Calu3 (cell line): ENCODE results near the gene SYCE1L. TPM values are rescaled to one million over a fixed set of nuclear protein-coding genes. Genes with fewer than 3 reads are reported as not detected.
"Not testable (repeated sequence)": the region's sequence is repeated elsewhere in the genome, so short reads cannot be mapped to it uniquely, and the experiment has no call there.

Experiments
- BruUV-seq: library from RNA; stranded (reverse); fragments of 400-500 nt; replicated peaks from 2 replicates; lab custom pipeline; 2021; lab: Mats Ljungman, UMichigan
- CTCF ChIA-PET: fragments of 300-600 bp; sonication (Branson Sonifier 250); formaldehyde crosslinking; loops from one replicate; lab custom pipeline; 2022; ENCODE audit warnings: antibody characterized with exemption; lab: Charles Lee
- DNase-seq: peaks from one replicate; pipeline ENCODE4 v3.0.0; 2022
- H3K27ac Mint-ChIP-seq: one replicate; pipeline ENCODE4 v1.8.0; 2022; ENCODE audit warnings: mixed read lengths; ENCODE audit not compliant: unreplicated experiment
- H3K27me3 Mint-ChIP-seq: one replicate; pipeline ENCODE4 v1.8.0; 2022; ENCODE audit warnings: mixed read lengths; ENCODE audit not compliant: unreplicated experiment
- H3K36me3 Mint-ChIP-seq: one replicate; pipeline ENCODE4 v1.8.0; 2022; ENCODE audit warnings: mild to moderate bottlenecking, moderate library complexity, mixed read lengths; ENCODE audit not compliant: insufficient read depth, unreplicated experiment
- H3K4me1 Mint-ChIP-seq: one replicate; pipeline ENCODE4 v1.8.0; 2022; ENCODE audit warnings: mild to moderate bottlenecking, low read depth, mixed read lengths; ENCODE audit not compliant: unreplicated experiment
- H3K4me3 Mint-ChIP-seq: one replicate; pipeline ENCODE4 v1.8.0; 2022; ENCODE audit warnings: mild to moderate bottlenecking, low read depth, moderate library complexity, mixed read lengths; ENCODE audit not compliant: unreplicated experiment
- H3K9me3 Mint-ChIP-seq: one replicate; pipeline ENCODE4 v1.8.0; 2022; ENCODE audit warnings: low read depth, mixed read lengths; ENCODE audit not compliant: unreplicated experiment
- CTCF ChIP-seq: fragments of 200-600 bp; IDR thresholded peaks from one replicate; pipeline ENCODE4 v1.8.0; 2022; ENCODE audit warnings: antibody characterized with exemption; ENCODE audit not compliant: unreplicated experiment
- intact Hi-C: fragments of 100-400 bp; cut with micrococcal nuclease; formaldehyde crosslinking; loops from one replicate; pipeline ENCODE4 v1.10.0; 2022; ENCODE audit not compliant: unreplicated experiment
- total RNA-seq: library from RNA; stranded (reverse); gene quantifications from 2 replicates; pipeline ENCODE4 v1.2.3, GENCODE V29; 2022

SYCE1L gene
- total RNA-seq, 1 experiment from 2014 or later: 6.2 TPM

- Mint-ChIP-seq H3K27ac (no peak overlapping the region), H3K36me3 (no peaks in the 10 kb centered on the region), H3K9me3 (no peaks in the 10 kb centered on the region), H3K27me3 (peaks cover 64% of the 10 kb centered on the region), H3K4me3 (no peak overlapping the region), H3K4me1 (no peaks in the 10 kb centered on the region)
- CTCF ChIA-PET: interaction anchor here (1.1 to 2.1 kb wide), 5 partner anchors 40 to 1383 kb away, joined by 3 to 10 read pairs (median 4); no protein-coding TSS in a partner anchor
- peak; percentile 66 for DNase-seq
- no TSS peak for BruUV-seq
- peak; percentile 56 for TF ChIP-seq CTCF
- intact Hi-C loops: loop anchor here (1.0 to 10.0 kb wide), 6 partner anchors 129 to 1527 kb away; partner anchors contain the start of genes KARS1 and TERF2IP
Observed at GRCh38 chr16:77171745-77172635, 27.2 kb upstream of the SYCE1L start.

GRCh38 chr16:77172951-77173350, 26.3 kb upstream of the SYCE1L start:
- no peak for TF ChIP-seq CTCF
- no peaks in the 10 kb centered on the region for H3K9me3 Mint-ChIP-seq
- H3K36me3 Mint-ChIP-seq: no peaks in the 10 kb centered on the region
- no peak overlapping the region for H3K4me3 Mint-ChIP-seq
- BruUV-seq: no TSS peak
- no peak overlapping the region for H3K27ac Mint-ChIP-seq
- peaks cover 58% of the 10 kb centered on the region for H3K27me3 Mint-ChIP-seq
- H3K4me1 Mint-ChIP-seq: no peaks in the 10 kb centered on the region
- intact Hi-C loops: loop anchor here (1.0 to 10.0 kb wide), 4 partner anchors 438 to 1528 kb away; partner anchors contain the start of genes KARS1 and TERF2IP
- CTCF ChIA-PET: no interaction called here
- DNase-seq: no peak

GRCh38 chr16:77183137-77183536, 16.1 kb upstream of the SYCE1L start:
- TF ChIP-seq CTCF: no peak
- CTCF ChIA-PET: no interaction called here
- intact Hi-C loops: loop anchor here (10.0 kb wide), 1 partner anchor 1748 kb away; the partner anchor contains the start of gene CFDP1
- H3K27me3 Mint-ChIP-seq: no peaks in the 10 kb centered on the region
- H3K9me3 Mint-ChIP-seq: no peaks in the 10 kb centered on the region
- H3K36me3 Mint-ChIP-seq: no peaks in the 10 kb centered on the region
- no peak overlapping the region for H3K27ac Mint-ChIP-seq
- H3K4me1 Mint-ChIP-seq: no peaks in the 10 kb centered on the region
- BruUV-seq: no TSS peak
- no peak for DNase-seq
- H3K4me3 Mint-ChIP-seq: no peak overlapping the region

- H3K4me3 Mint-ChIP-seq, DNase-seq, H3K9me3 Mint-ChIP-seq, H3K27ac Mint-ChIP-seq, H3K27me3 Mint-ChIP-seq, BruUV-seq, CTCF ChIA-PET: not testable (repeated sequence)
- peaks cover 18% of the 10 kb centered on the region for H3K36me3 Mint-ChIP-seq
- H3K4me1 Mint-ChIP-seq: peaks cover 11% of the 10 kb centered on the region
- intact Hi-C loops: loop anchor here (10.0 kb wide), 1 partner anchor 1751 kb away; the partner anchor contains the start of gene CFDP1
Observed at GRCh38 chr16:77186298-77186697, 12.9 kb upstream of the SYCE1L start.
